Stimulated activated CD4-positive, alpha-beta T cell treated with anti-CD3 and anti-CD28 coated beads, TNF-alpha, amount 100 ng/mL, for 48 hours (primary cell): ENCODE results near the gene TCEA3.

Experiments used
- DNase-seq, 3 donors: peaks; one replicate each; pipeline ENCODE4 v3.0.0-alpha.2; 2020; ENCODE audit warnings: low read depth in 3 of 3

Gene TCEA3

GRCh38 chr1:23367791-23368561 is 56.6 kb downstream of the TCEA3 start:
- DNase-seq = peak; percentile 94 to 98 (median 97)

- no peak for DNase-seq
These were observed 57.1 kb downstream of the TCEA3 start for GRCh38 chr1:23367451-23367790.

GRCh38 chr1:23366598-23366997 is 58.0 kb downstream of the TCEA3 start:
- DNase-seq = no peak

GRCh38 chr1:23366146-23366545 is 58.4 kb downstream of the TCEA3 start:
- no peak for DNase-seq

GRCh38 chr1:23362218-23362713 is 62.3 kb downstream of the TCEA3 start:
- no peak for DNase-seq

- no peak for DNase-seq
These were observed 66.2 kb downstream of the TCEA3 start for GRCh38 chr1:23358310-23358875.

GRCh38 chr1:23357138-23357908 is 67.2 kb downstream of the TCEA3 start:
- DNase-seq = no peak

- no peak for DNase-seq
These were observed 67.9 kb downstream of the TCEA3 start for GRCh38 chr1:23356471-23357137.

GRCh38 chr1:23354245-23354644 is 70.3 kb downstream of the TCEA3 start:
- no peak for DNase-seq

- no peak for DNase-seq
These were observed 72.4 kb downstream of the TCEA3 start for GRCh38 chr1:23352096-23352695.

GRCh38 chr1:23345920-23346319 is 78.6 kb downstream of the TCEA3 start:
- no peak for DNase-seq

GRCh38 chr1:23344987-23345472 is 79.5 kb downstream of the TCEA3 start:
- DNase-seq = no peak

- DNase-seq = peak; percentile 98 to 100 (median 99)
These were observed 80.2 kb downstream of the TCEA3 start, which contains the start of gene HNRNPR for GRCh38 chr1:23344111-23344986. TSS of gene HNRNPR (minus strand) at chr1:23344284. CDS start at chr1:23341008, 3,276 bp downstream.

GRCh38 chr1:23343221-23344110 is 81.1 kb downstream of the TCEA3 start:
- peak; percentile 42 to 50 (median 48) for DNase-seq

- DNase-seq = no peak
These were observed 82.4 kb downstream of the TCEA3 start for GRCh38 chr1:23341931-23342692.

GRCh38 chr1:23339632-23340031 is 84.9 kb downstream of the TCEA3 start:
- no peak for DNase-seq

- DNase-seq = no peak
These were observed 86.7 kb downstream of the TCEA3 start for GRCh38 chr1:23337869-23338268.

- DNase-seq = no peak
These were observed 92.8 kb downstream of the TCEA3 start for GRCh38 chr1:23331713-23332112.
